ENCODE results near the gene DAPK3. TPM values are rescaled to one million over a fixed set of nuclear protein-coding genes. Genes with fewer than 3 reads are reported as not detected.
"Not testable (repeated sequence)": the region's sequence is repeated elsewhere in the genome, so short reads cannot be mapped to it uniquely, and the experiment has no call there.

DAPK3 gene
- total RNA-seq, 1 donor from 2014 or later: 105 TPM

- FAIRE-seq (peak; percentile 81), DNase-seq (ENCODE audit: low read depth) (peak; percentile 97)
- H3K27me3 ChIP-seq (ENCODE audit: control insufficient read depth, insufficient read depth, low read length): no peaks in the 10 kb centered on the region
- peaks cover 31% of the 10 kb centered on the region for H3K36me3 ChIP-seq (ENCODE audit: control insufficient read depth, insufficient read depth, low read length)
- no peak overlapping the region for H3K4me3 ChIP-seq (ENCODE audit: low read depth, low read length)
- TF ChIP-seq CTCF (IDR thresholded peaks at IDR 0.05; ENCODE audit: insufficient read depth, low read length, severe bottlenecking): no peak
Observed at GRCh38 chr19:3968556-3969434, 2.1 kb downstream of the DAPK3 start.

DNA sequence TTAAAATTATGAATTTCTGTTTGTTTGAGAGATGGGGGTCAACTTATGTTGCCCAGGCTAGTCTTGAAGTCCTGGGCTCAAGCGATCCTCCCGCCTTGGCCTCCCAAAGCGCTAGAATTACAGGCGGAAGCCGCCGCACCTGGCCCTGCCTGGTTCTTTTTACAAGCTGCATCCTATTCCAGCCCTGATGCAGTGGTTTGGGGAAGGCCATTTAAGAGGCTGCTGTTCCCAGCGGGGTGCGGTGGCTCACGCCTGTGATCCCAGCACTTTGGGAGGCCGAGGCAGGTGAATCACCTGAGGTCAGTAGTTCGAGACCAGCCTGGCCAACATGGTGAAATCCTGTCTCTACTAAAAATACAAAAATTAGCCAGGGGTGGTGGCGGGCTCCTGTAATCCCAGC lies 2.9 kb downstream of the DAPK3 start:
- not testable (repeated sequence) for H3K27me3 ChIP-seq (ENCODE audit: control insufficient read depth, insufficient read depth, low read length); H3K4me3 ChIP-seq (ENCODE audit: low read depth, low read length); FAIRE-seq; DNase-seq (ENCODE audit: low read depth)
- H3K36me3 ChIP-seq (ENCODE audit: control insufficient read depth, insufficient read depth, low read length): peaks cover 39% of the 10 kb centered on the region

- DNase-seq (ENCODE audit: low read depth): no peak
- Histone ChIP-seq H3K36me3 (ENCODE audit: control insufficient read depth, insufficient read depth, low read length) (peaks cover 42% of the 10 kb centered on the region), H3K4me3 (ENCODE audit: low read depth, low read length) (no peak overlapping the region), H3K27me3 (ENCODE audit: control insufficient read depth, insufficient read depth, low read length) (no peaks in the 10 kb centered on the region)
- no peak for TF ChIP-seq CTCF (IDR thresholded peaks at IDR 0.05; ENCODE audit: insufficient read depth, low read length, severe bottlenecking)
- FAIRE-seq: peak; percentile 13
Observed at GRCh38 chr19:3966051-3967017, 4.6 kb downstream of the DAPK3 start.

DNA sequence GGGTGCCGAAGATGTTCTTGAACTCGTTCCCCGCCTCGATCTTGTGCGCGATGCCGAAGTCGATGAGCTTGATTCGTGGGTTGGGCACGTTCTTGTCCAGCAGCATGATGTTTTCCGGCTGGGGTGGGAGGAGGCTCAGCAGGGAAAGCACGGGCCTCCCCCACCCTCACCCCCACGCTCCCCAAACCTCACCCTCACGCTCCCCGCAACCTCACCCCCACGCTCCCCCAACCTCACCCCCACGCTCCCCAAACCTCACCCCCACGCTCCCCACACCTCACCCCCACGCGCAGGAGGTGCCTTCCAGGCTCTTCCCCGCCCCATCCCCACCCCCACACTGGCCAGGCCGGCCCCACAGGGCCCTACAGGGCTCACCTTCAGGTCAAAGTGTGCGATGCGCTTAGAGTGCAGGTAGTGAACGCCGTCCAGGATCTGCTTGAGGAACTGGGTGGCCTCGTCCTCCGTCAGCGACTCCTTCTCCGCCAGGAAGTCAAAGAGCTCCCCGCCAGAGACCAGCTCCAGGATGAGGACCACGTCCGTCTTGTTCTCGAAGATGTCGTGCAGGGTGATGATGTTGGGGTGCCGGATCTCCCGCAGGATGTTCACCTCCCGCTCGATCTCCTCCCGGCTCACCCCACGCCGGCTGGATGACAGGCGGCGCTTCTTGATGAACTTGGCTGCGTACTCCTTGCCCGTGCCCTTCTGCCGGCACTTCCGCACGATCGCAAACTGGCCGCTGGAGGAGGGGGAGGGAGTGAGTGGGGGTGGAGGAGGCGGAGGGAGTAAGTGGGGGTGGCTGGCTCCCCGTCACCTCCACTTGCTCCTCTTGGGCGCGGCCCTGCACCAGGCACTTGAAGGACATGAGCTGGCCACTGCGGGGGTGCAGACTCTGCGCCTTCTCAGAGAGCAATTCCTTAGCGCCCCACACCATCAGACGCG lies 6.4 kb downstream of the DAPK3 start:
- no peaks in the 10 kb centered on the region for H3K27me3 ChIP-seq (ENCODE audit: control insufficient read depth, insufficient read depth, low read length)
- peaks cover 55% of the 10 kb centered on the region for H3K36me3 ChIP-seq (ENCODE audit: control insufficient read depth, insufficient read depth, low read length)
- no peak for TF ChIP-seq CTCF (IDR thresholded peaks at IDR 0.05; ENCODE audit: insufficient read depth, low read length, severe bottlenecking)
- FAIRE-seq (no peak), DNase-seq (ENCODE audit: low read depth) (no peak)
- no peak overlapping the region for H3K4me3 ChIP-seq (ENCODE audit: low read depth, low read length)

DNA sequence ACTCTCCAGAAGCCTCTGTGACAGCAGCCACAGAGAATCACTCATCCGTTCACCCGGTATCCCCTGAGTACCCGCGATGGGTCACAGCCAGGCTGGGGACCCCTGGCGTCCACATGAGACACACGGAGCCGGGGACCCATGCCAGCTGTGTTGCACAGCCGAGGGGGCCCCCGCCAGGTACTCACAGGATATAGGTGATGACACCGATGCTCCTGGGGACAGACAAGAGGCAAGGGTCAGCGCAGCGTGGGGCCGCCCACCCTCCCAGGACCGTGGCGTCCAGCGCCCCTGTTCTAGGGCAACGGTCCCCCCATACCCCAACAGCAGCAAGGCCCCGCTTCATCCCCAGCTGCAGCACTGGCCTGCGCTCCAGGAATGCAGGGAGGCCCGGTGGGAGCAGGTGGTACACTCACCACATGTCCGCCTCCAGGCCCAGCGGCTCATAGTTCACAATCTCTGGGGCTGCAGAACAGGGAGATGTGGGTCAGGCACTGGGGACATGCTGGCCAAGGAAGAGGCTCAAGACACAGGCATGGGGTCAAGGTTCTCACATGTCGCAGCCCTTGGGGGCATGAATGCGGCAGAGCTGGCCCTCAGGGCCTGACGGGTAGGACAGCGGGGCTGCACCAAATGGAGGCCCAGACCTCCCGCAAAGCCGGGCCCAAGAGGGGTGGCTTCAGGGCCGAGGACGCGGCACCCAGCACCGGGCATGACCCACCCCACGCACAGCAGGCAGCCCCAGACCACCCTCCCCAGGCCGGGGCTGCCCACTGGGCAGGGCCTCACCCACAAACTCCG lies 7.2 kb downstream of the DAPK3 start:
- Histone ChIP-seq H3K4me3 (ENCODE audit: low read depth, low read length) (no peak overlapping the region), H3K27me3 (ENCODE audit: control insufficient read depth, insufficient read depth, low read length) (no peaks in the 10 kb centered on the region), H3K36me3 (ENCODE audit: control insufficient read depth, insufficient read depth, low read length) (peaks cover 59% of the 10 kb centered on the region)
- no peak for DNase-seq (ENCODE audit: low read depth)
- no peak for FAIRE-seq
- no peak for TF ChIP-seq CTCF (IDR thresholded peaks at IDR 0.05; ENCODE audit: insufficient read depth, low read length, severe bottlenecking)
